GM23338 (cell line): ENCODE data around the gene ZNF605. TPM values are rescaled to one million over a fixed set of nuclear protein-coding genes. Genes with fewer than 3 reads are reported as not detected.
"Not testable (repeated sequence)": the region's sequence is repeated elsewhere in the genome, so short reads cannot be mapped to it uniquely, and the experiment has no call there.

ENCODE experiments used
- ATAC-seq: fragments of 200-7000 bp; cut with Tn5 transposase; 3 replicates; pipeline ENCODE4 v1.9.1; 2020
- DNase-seq: peaks from one replicate; pipeline ENCODE4 v3.0.0-alpha.2; 2015; ENCODE audit warnings: low spot score
- H2AFZ ChIP-seq: fragments of 200-600 bp; sonication (generic); 2 replicates; pipeline ENCODE4 v1.8.0; 2016; ENCODE audit warnings: antibody characterized with exemption, mild to moderate bottlenecking, moderate library complexity
- H3F3A ChIP-seq: fragments of 200-600 bp; sonication (generic); replicated peaks from 2 replicates; pipeline ENCODE4 v1.8.0; 2017; ENCODE audit warnings: antibody characterized with exemption, mixed run types, low read depth
- H3K27ac ChIP-seq: fragments of 200-600 bp; sonication (generic); 2 replicates; pipeline ENCODE4 v1.6.1; 2016; ENCODE audit warnings: low read depth
- H3K27me3 ChIP-seq: fragments of 200-600 bp; sonication (generic); 2 replicates; pipeline ENCODE4 v1.8.0; 2016; ENCODE audit warnings: mild to moderate bottlenecking, mixed run types, moderate library complexity; ENCODE audit not compliant: insufficient read depth
- H3K36me3 ChIP-seq: fragments of 200-600 bp; sonication (generic); 2 replicates; pipeline ENCODE4 v1.8.0; 2016; ENCODE audit warnings: mild to moderate bottlenecking; ENCODE audit not compliant: insufficient read depth
- H3K4me1 ChIP-seq: fragments of 200-600 bp; sonication (generic); 2 replicates; pipeline ENCODE4 v1.8.0; 2016; ENCODE audit warnings: mild to moderate bottlenecking, moderate library complexity; ENCODE audit not compliant: insufficient read depth
- H3K4me2 ChIP-seq: fragments of 200-600 bp; sonication (generic); 2 replicates; pipeline ENCODE4 v1.7.1; 2017; ENCODE audit warnings: mixed run types
- H3K4me3 ChIP-seq: fragments of 200-600 bp; sonication (generic); 2 replicates; pipeline ENCODE4 v1.6.1; 2016; ENCODE audit warnings: mixed run types
- H3K79me2 ChIP-seq: fragments of 200-600 bp; sonication (generic); replicated peaks from 2 replicates; pipeline ENCODE4 v1.8.0; 2017; ENCODE audit warnings: mild to moderate bottlenecking; ENCODE audit not compliant: insufficient read depth
- H3K9me2 ChIP-seq: fragments of 200-600 bp; sonication (generic); 2 replicates; pipeline ENCODE4 v1.8.0; 2017; ENCODE audit not compliant: insufficient read depth
- H4K20me1 ChIP-seq: fragments of 200-600 bp; sonication (generic); replicated peaks from 2 replicates; pipeline ENCODE4 v1.8.0; 2017; ENCODE audit warnings: mild to moderate bottlenecking; ENCODE audit not compliant: insufficient read depth
- H3K27ac Mint-ChIP-seq: 2 replicates; pipeline ENCODE4 v1.8.0; 2020; ENCODE audit warnings: inconsistent platforms, mild to moderate bottlenecking, moderate library complexity, mixed read lengths
- H3K27me3 Mint-ChIP-seq: 3 replicates; pipeline ENCODE4 v1.8.0; 2022; ENCODE audit warnings: low read depth, mild to moderate bottlenecking, moderate library complexity, mixed read lengths, inconsistent platforms; ENCODE audit not compliant: insufficient read depth, poor library complexity
- H3K36me3 Mint-ChIP-seq: 3 replicates; pipeline ENCODE4 v1.8.0; 2021; ENCODE audit warnings: low read depth, mild to moderate bottlenecking, inconsistent platforms, moderate library complexity, mixed read lengths
- H3K4me1 Mint-ChIP-seq: 3 replicates; pipeline ENCODE4 v1.8.0; 2020; ENCODE audit warnings: mild to moderate bottlenecking, inconsistent platforms, mixed read lengths
- H3K4me3 Mint-ChIP-seq: 3 replicates; pipeline ENCODE4 v1.8.0; 2021; ENCODE audit warnings: moderate library complexity, mild to moderate bottlenecking, inconsistent platforms, mixed read lengths
- H3K9me3 Mint-ChIP-seq: 3 replicates; pipeline ENCODE4 v1.8.0; 2020; ENCODE audit warnings: moderate library complexity, mild to moderate bottlenecking, inconsistent platforms, mixed read lengths
- CREB1 ChIP-seq: fragments of 250-450 bp; sonication (Bioruptor Pico); IDR thresholded peaks from 2 replicates; pipeline ENCODE4 v1.5.0; 2020; ENCODE audit warnings: low read depth, mild to moderate bottlenecking, moderate library complexity
- CTCF ChIP-seq, 2 experiments: fragments of 200-600 bp in 1 of 2; sonication (generic) in 1 of 2; conservative IDR thresholded peaks; 2 replicates each; pipeline versions ENCODE4 v1.5.1 to v1.6.1; 2016 to 2017; ENCODE audit warnings: antibody characterized with exemption in 2 of 2, low read depth in 2 of 2, mild to moderate bottlenecking in 2 of 2, moderate library complexity in 1 of 2
- ETS1 ChIP-seq: IDR thresholded peaks from 2 replicates; pipeline ENCODE4 v1.6.1; 2016; ENCODE audit warnings: antibody characterized with exemption
- EZH2phosphoT487 ChIP-seq: fragments of 200-600 bp; sonication (generic); IDR thresholded peaks from one replicate; pipeline ENCODE4 v1.8.1; 2018; ENCODE audit warnings: antibody characterized with exemption; ENCODE audit not compliant: unreplicated experiment
- JUNB ChIP-seq: IDR thresholded peaks from one replicate; pipeline ENCODE4 v1.6.1; 2016; ENCODE audit warnings: antibody characterized with exemption; ENCODE audit not compliant: unreplicated experiment
- POLR2AphosphoS5 ChIP-seq: IDR thresholded peaks from 2 replicates; pipeline ENCODE4 v1.6.1; 2016; ENCODE audit warnings: antibody characterized with exemption, low read depth
- REST ChIP-seq: IDR thresholded peaks from one replicate; pipeline ENCODE4 v1.6.1; 2018; ENCODE audit warnings: antibody characterized with exemption; ENCODE audit not compliant: unreplicated experiment
- STAT1 ChIP-seq: IDR thresholded peaks from one replicate; pipeline ENCODE4 v1.6.1; 2016; ENCODE audit warnings: antibody characterized with exemption; ENCODE audit not compliant: unreplicated experiment
- ZNF114 ChIP-seq: fragments of 250-450 bp; sonication (Bioruptor Pico); IDR thresholded peaks from 2 replicates; pipeline ENCODE4 v1.5.0; 2020; ENCODE audit warnings: mild to moderate bottlenecking, moderate library complexity
- polyA plus RNA-seq: library from polyadenylated mRNA; unstranded; fragments of >200 nt; fragmentation: Nextera tagmentation; extraction: Ambion mirVana; gene quantifications from 2 replicates; pipeline ENCODE4 v1.2.1, GENCODE V29; 2016
- total RNA-seq: library from RNA; depleted of rRNA; stranded (reverse); fragments of >200 nt; shearing (Covaris generic); gene quantifications from 2 replicates; pipeline ENCODE4 v1.2.3, GENCODE V29; 2014

ZNF605 gene
- total and polyA plus RNA-seq, 2 experiments from 2014 or later = 13.5 to 17.1 TPM

- H4K20me1 ChIP-seq, H3K4me3 ChIP-seq, H3K4me1 ChIP-seq, H3K9me2 ChIP-seq, H3K27me3 ChIP-seq, H3K4me3 Mint-ChIP-seq, DNase-seq, H3K4me2 ChIP-seq, H3K27ac Mint-ChIP-seq, ATAC-seq, H2AFZ ChIP-seq, H3K4me1 Mint-ChIP-seq, H3K27me3 Mint-ChIP-seq, H3K79me2 ChIP-seq, H3F3A ChIP-seq, H3K27ac ChIP-seq, H3K36me3 ChIP-seq: not testable (repeated sequence)
- H3K9me3 Mint-ChIP-seq = peaks cover 79% of the 10 kb centered on the region
- peaks cover 80% of the 10 kb centered on the region for H3K36me3 Mint-ChIP-seq
These were observed 19.2 kb downstream of the ZNF605 start for GRCh38 chr12:132936921-132937320.

- no peaks in the 10 kb centered on the region for H3K9me2 ChIP-seq
- Mint-ChIP-seq H3K4me3 (no peak overlapping the region), H3K4me1 (no peaks in the 10 kb centered on the region), H3K9me3 (peaks cover 79% of the 10 kb centered on the region), H3K27me3 (peaks cover 7% of the 10 kb centered on the region), H3K27ac (no peak overlapping the region), H3K36me3 (peaks cover 80% of the 10 kb centered on the region)
- H2AFZ ChIP-seq = no peak overlapping the region
- ATAC-seq = no peak
- no peak overlapping the region for H3K4me2 ChIP-seq
- no peaks in the 10 kb centered on the region for H3F3A ChIP-seq
- TF ChIP-seq ETS1 = no peak
- no peak for TF ChIP-seq EZH2phosphoT487
- TF ChIP-seq POLR2AphosphoS5 = no peak
- no peak for TF ChIP-seq REST
- TF ChIP-seq ZNF114 (CRISPR knock-in tag) = no peak
- TF ChIP-seq JUNB = no peak
- no peaks in the 10 kb centered on the region for H3K79me2 ChIP-seq
- no peaks in the 10 kb centered on the region for H4K20me1 ChIP-seq
- peaks cover 8% of the 10 kb centered on the region; the same call in 1 of the 2 replicates for H3K36me3 ChIP-seq
- H3K27me3 ChIP-seq = no peaks in the 10 kb centered on the region
- H3K4me3 ChIP-seq = no peak overlapping the region
- no peak for DNase-seq
- no peaks in the 10 kb centered on the region for H3K4me1 ChIP-seq
- H3K27ac ChIP-seq = no peak overlapping the region
These were observed 19.9 kb downstream of the ZNF605 start for GRCh38 chr12:132936163-132936562.

- H3K36me3 Mint-ChIP-seq = peaks cover 92% of the 10 kb centered on the region
- DNase-seq = no peak
- H3K4me2 ChIP-seq = no peak overlapping the region
- H3K79me2 ChIP-seq = no peaks in the 10 kb centered on the region
- H3K27ac ChIP-seq = no peak overlapping the region
- H4K20me1 ChIP-seq = no peaks in the 10 kb centered on the region
- no peaks in the 10 kb centered on the region for H3K4me1 Mint-ChIP-seq
- H2AFZ ChIP-seq = no peak overlapping the region
- H3K27me3 ChIP-seq = 0 out of 2 replicates have a peak, but pooled peaks cover 4% of the 10 kb centered on the region
- no peak overlapping the region; the same call in 1 of the 2 replicates for H3K4me3 ChIP-seq
- H3K27me3 Mint-ChIP-seq = peaks cover 2% of the 10 kb centered on the region
- H3K36me3 ChIP-seq = peaks cover 47% of the 10 kb centered on the region
- H3K9me2 ChIP-seq = no peaks in the 10 kb centered on the region
- H3K4me1 ChIP-seq = no peaks in the 10 kb centered on the region
- H3K27ac Mint-ChIP-seq = no peak overlapping the region
- H3K4me3 Mint-ChIP-seq = no peak overlapping the region
- ATAC-seq = no peak
- 0 out of 2 replicates have a peak, but pooled peaks cover 8% of the 10 kb centered on the region for H3F3A ChIP-seq
- H3K9me3 Mint-ChIP-seq = peaks cover 100% of the 10 kb centered on the region
- TF ChIP-seq EZH2phosphoT487 (no peak), POLR2AphosphoS5 (no peak), CREB1 (CRISPR knock-in tag) (no peak), CTCF (conservative IDR thresholded peaks at IDR 0.05; ENCODE audit: low read depth in 2 of 2) (no peak), ETS1 (no peak), STAT1 (no peak)
These were observed 29.7 kb downstream of the ZNF605 start for GRCh38 chr12:132926415-132926833.
